GM23338 (cell line): ENCODE measurements around the gene TRPC4AP.

Experiments
- CTCF ChIP-seq, 2 experiments: fragments of 200-600 bp in 1 of 2; sonication (generic) in 1 of 2; conservative IDR thresholded peaks; 2 replicates each; pipeline versions ENCODE4 v1.5.1 to v1.6.1; 2016 to 2017; ENCODE audit warnings: antibody characterized with exemption in 2 of 2, low read depth in 2 of 2, mild to moderate bottlenecking in 2 of 2, moderate library complexity in 1 of 2
- EZH2 ChIP-seq: fragments of 200-600 bp; sonication (generic); IDR thresholded peaks from one replicate; pipeline ENCODE4 v1.8.0; 2017; ENCODE audit warnings: antibody characterized with exemption, mild to moderate bottlenecking, low read depth; ENCODE audit not compliant: unreplicated experiment
- JUNB ChIP-seq: IDR thresholded peaks from one replicate; pipeline ENCODE4 v1.6.1; 2016; ENCODE audit warnings: antibody characterized with exemption; ENCODE audit not compliant: unreplicated experiment
- POLR2AphosphoS5 ChIP-seq: IDR thresholded peaks from 2 replicates; pipeline ENCODE4 v1.6.1; 2016; ENCODE audit warnings: antibody characterized with exemption, low read depth
- REST ChIP-seq: IDR thresholded peaks from one replicate; pipeline ENCODE4 v1.6.1; 2018; ENCODE audit warnings: antibody characterized with exemption; ENCODE audit not compliant: unreplicated experiment
- ZNF331 ChIP-seq: fragments of 250-450 bp; sonication (Bioruptor Pico); IDR thresholded peaks from 2 replicates; pipeline ENCODE4 v1.5.0; 2020; ENCODE audit warnings: low read depth, mild to moderate bottlenecking, moderate library complexity

GRCh38 chr20:35129647-35130069 lies 37.1 kb upstream of the TRPC4AP start:
- no peak for TF ChIP-seq EZH2
- TF ChIP-seq ZNF331 (CRISPR knock-in tag) = no peak
- TF ChIP-seq CTCF (conservative IDR thresholded peaks at IDR 0.05; ENCODE audit: low read depth in 2 of 2) = no peak
- no peak for TF ChIP-seq JUNB
- no peak for TF ChIP-seq POLR2AphosphoS5
- no peak for TF ChIP-seq REST
